ENCODE data around the gene DDX56.

DNA sequence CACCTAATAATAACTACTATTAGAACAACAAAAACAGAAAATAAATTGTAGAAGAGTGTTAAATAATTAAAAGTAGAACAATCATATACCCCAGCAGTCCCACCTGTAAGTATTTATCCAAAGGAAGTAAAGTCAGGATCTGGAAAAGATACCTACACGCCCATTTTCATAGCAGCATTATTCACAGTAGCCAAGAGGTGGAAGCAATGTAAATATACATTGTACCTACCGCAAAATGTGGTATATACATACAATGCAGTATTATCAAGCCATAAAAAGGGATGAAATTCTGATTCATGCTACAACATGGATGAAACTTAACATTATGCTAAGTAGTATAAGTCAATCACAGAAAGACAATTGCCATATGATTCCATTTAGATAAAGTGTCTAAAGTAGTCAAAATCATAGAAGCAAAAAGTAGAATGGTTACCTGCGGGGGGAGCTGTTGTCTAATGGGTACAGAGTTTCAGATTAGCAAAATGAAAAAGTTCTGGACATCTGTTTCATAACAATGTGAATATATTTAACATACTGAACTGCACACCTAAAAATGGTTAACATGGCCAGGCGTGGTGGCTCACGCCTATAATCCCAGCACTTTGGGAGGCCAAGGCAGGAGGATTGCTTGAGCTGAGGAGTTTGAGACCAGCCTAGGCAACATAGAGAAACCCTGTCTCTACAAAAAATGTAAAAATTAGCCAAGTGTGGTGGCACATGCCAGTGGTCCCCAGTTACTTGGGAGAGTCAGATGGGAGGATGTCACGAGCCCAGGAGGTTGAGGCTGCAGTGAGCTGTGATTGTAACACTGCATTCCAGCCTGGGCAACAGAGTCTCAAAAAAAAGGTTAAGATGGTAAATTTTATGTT lies 14.4 kb upstream of the DDX56 start:
- TF ChIP-seq, protein P1, sequence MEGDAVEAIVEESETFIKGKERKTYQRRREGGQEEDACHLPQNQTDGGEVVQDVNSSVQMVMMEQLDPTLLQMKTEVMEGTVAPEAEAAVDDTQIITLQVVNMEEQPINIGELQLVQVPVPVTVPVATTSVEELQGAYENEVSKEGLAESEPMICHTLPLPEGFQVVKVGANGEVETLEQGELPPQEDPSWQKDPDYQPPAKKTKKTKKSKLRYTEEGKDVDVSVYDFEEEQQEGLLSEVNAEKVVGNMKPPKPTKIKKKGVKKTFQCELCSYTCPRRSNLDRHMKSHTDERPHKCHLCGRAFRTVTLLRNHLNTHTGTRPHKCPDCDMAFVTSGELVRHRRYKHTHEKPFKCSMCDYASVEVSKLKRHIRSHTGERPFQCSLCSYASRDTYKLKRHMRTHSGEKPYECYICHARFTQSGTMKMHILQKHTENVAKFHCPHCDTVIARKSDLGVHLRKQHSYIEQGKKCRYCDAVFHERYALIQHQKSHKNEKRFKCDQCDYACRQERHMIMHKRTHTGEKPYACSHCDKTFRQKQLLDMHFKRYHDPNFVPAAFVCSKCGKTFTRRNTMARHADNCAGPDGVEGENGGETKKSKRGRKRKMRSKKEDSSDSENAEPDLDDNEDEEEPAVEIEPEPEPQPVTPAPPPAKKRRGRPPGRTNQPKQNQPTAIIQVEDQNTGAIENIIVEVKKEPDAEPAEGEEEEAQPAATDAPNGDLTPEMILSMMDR (conservative IDR thresholded peaks at IDR 0.05; ENCODE audit: low read length): peak; percentile 87
- no peak for TF ChIP-seq EZH2phosphoT487 (IDR thresholded peaks at IDR 0.05; ENCODE audit: borderline replicate concordance)
